T-helper 17 cell (primary cell): Measurements from ENCODE around the gene ZNF438. TPM values are rescaled to one million over a fixed set of nuclear protein-coding genes. Genes with fewer than 3 reads are reported as not detected.

Experiments used
- ATAC-seq: fragments of 150-1000 bp; cut with Tn5 transposase; 2 replicates; pipeline ENCODE4 v1.10.0; 2021; ENCODE audit warnings: mild to moderate bottlenecking, moderate library complexity
- DNase-seq, 3 donors: peaks; one replicate each; pipeline versions ENCODE4 v3.0.0 to v3.0.0-alpha.2; 2020 to 2021
- H3K9me3 ChIP-seq: one replicate; pipeline ENCODE4 v1.7.0; 2013; ENCODE audit warnings: low read length, mild to moderate bottlenecking; ENCODE audit not compliant: control insufficient read depth, poor library complexity, severe bottlenecking
- H3K27ac Mint-ChIP-seq: one replicate; pipeline ENCODE4 v1.8.0; 2022; ENCODE audit warnings: mild to moderate bottlenecking, moderate library complexity, mixed read lengths
- H3K27me3 Mint-ChIP-seq: one replicate; pipeline ENCODE4 v1.8.0; 2022; ENCODE audit warnings: mixed read lengths
- H3K36me3 Mint-ChIP-seq: one replicate; pipeline ENCODE4 v1.8.0; 2022; ENCODE audit warnings: low read depth, mixed read lengths
- H3K4me1 Mint-ChIP-seq: one replicate; pipeline ENCODE4 v1.8.0; 2022; ENCODE audit warnings: mild to moderate bottlenecking, mixed read lengths
- H3K4me3 Mint-ChIP-seq: one replicate; pipeline ENCODE4 v1.8.0; 2022; ENCODE audit warnings: mild to moderate bottlenecking, moderate library complexity, mixed read lengths
- total RNA-seq, 4 donors: library from RNA in 2 of 4; stranded (reverse) in 2 of 4; gene quantifications; one replicate each; pipeline ENCODE4 v1.2.3 and lab custom pipeline; 2022 to 2026

ZNF438 gene
- total RNA-seq, 2 donors from 2014 or later, result 3.1 to 3.7 TPM

- no peaks in the 10 kb centered on the region for H3K27me3 Mint-ChIP-seq
- no peak for DNase-seq
- no peaks in the 10 kb centered on the region for H3K9me3 ChIP-seq
- H3K4me1 Mint-ChIP-seq, result no peaks in the 10 kb centered on the region
- peaks cover 4% of the 10 kb centered on the region for H3K36me3 Mint-ChIP-seq
- ATAC-seq, result no peak
- no peak overlapping the region for H3K27ac Mint-ChIP-seq
- H3K4me3 Mint-ChIP-seq, result no peak overlapping the region
These were observed 13.9 kb downstream of the ZNF438 start for GRCh38 chr10:31017534-31018355.

- H3K4me1 Mint-ChIP-seq, result peaks cover 3% of the 10 kb centered on the region
- H3K9me3 ChIP-seq, result no peaks in the 10 kb centered on the region
- no peak overlapping the region for H3K27ac Mint-ChIP-seq
- ATAC-seq, result no peak
- H3K36me3 Mint-ChIP-seq, result peaks cover 4% of the 10 kb centered on the region
- no peak for DNase-seq
- no peaks in the 10 kb centered on the region for H3K27me3 Mint-ChIP-seq
- H3K4me3 Mint-ChIP-seq, result no peak overlapping the region
These were observed 17.3 kb downstream of the ZNF438 start for GRCh38 chr10:31014161-31014875.

GRCh38 chr10:31013331-31013730, 18.3 kb downstream of the ZNF438 start:
- no peaks in the 10 kb centered on the region for H3K27me3 Mint-ChIP-seq
- no peak overlapping the region for H3K4me3 Mint-ChIP-seq
- no peak overlapping the region for H3K27ac Mint-ChIP-seq
- H3K36me3 Mint-ChIP-seq, result peaks cover 4% of the 10 kb centered on the region
- no peaks in the 10 kb centered on the region for H3K9me3 ChIP-seq
- H3K4me1 Mint-ChIP-seq, result peaks cover 3% of the 10 kb centered on the region
- DNase-seq, result no peak
- no peak for ATAC-seq

GRCh38 chr10:31011665-31012022, 20.0 kb downstream of the ZNF438 start:
- no peak overlapping the region for H3K4me3 Mint-ChIP-seq
- H3K9me3 ChIP-seq, result no peaks in the 10 kb centered on the region
- DNase-seq, result no peak
- no peak for ATAC-seq
- no peaks in the 10 kb centered on the region for H3K27me3 Mint-ChIP-seq
- peak overlapping the region; percentile 70 for H3K27ac Mint-ChIP-seq
- peaks cover 4% of the 10 kb centered on the region for H3K36me3 Mint-ChIP-seq
- H3K4me1 Mint-ChIP-seq, result peaks cover 3% of the 10 kb centered on the region

GRCh38 chr10:31011017-31011664, 20.5 kb downstream of the ZNF438 start:
- peaks cover 4% of the 10 kb centered on the region for H3K36me3 Mint-ChIP-seq
- no peak overlapping the region for H3K4me3 Mint-ChIP-seq
- H3K27ac Mint-ChIP-seq, result no peak overlapping the region
- no peaks in the 10 kb centered on the region for H3K9me3 ChIP-seq
- DNase-seq (no peak), ATAC-seq (no peak)
- H3K27me3 Mint-ChIP-seq, result no peaks in the 10 kb centered on the region
- peaks cover 3% of the 10 kb centered on the region for H3K4me1 Mint-ChIP-seq

- Mint-ChIP-seq H3K27me3 (no peaks in the 10 kb centered on the region), H3K36me3 (peaks cover 4% of the 10 kb centered on the region), H3K4me1 (peaks cover 10% of the 10 kb centered on the region), H3K27ac (no peak overlapping the region), H3K4me3 (no peak overlapping the region)
- DNase-seq, result no peak
- no peak for ATAC-seq
- H3K9me3 ChIP-seq, result no peaks in the 10 kb centered on the region
These were observed 21.6 kb downstream of the ZNF438 start for GRCh38 chr10:31010062-31010461.

DNA sequence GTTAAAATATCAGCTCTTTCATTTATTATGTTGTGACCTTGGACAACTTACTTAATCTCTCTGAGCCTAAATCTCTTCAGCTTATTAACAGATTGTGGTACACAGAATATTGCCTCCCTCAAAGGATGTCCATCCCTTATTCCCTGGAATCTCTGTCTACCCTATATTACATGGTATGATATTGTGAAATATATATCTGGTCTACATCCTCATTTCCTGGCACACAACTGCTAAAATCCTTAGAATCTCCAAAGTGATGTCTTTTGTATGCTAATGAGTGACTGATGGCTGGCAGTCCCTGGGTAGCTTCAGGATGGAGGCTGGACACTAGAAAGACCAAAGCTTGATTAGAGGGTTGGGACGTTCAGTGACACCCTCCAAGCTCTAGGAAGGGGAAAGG, 25.8 kb downstream of the ZNF438 start:
- no peak overlapping the region for H3K4me3 Mint-ChIP-seq
- ATAC-seq, result no peak
- H3K9me3 ChIP-seq, result no peaks in the 10 kb centered on the region
- no peak overlapping the region for H3K27ac Mint-ChIP-seq
- no peak for DNase-seq
- H3K36me3 Mint-ChIP-seq, result no peaks in the 10 kb centered on the region
- peaks cover 16% of the 10 kb centered on the region for H3K4me1 Mint-ChIP-seq
- H3K27me3 Mint-ChIP-seq, result no peaks in the 10 kb centered on the region

DNA sequence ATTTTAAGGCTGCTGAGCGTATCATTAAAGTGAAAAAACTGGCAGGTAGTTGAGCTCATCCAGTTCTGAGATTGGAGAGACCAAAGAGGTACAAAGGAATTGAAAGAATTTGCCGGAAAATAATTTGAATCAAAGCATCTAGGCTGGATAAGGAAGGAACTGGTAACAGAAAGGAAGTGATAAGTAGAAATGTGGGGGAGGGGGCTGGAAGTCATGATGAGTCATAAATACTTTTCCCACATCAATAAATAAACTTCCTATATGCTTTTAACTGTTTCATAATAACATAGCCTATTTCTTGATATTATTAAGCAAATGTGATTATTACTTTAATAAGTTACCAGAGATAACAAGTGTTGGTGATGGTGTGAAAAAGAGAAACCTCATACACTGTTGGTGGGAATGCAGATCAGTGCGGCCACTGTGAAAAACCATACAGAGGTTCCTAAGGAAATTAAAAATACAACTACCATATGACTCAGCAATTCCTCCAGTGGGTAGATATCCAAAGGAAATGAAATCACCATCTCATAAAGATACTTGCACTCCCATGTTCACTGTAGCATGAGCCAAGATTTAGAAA, 27.0 kb downstream of the ZNF438 start:
- H3K4me1 Mint-ChIP-seq, result peaks cover 16% of the 10 kb centered on the region
- no peak for DNase-seq
- no peak for ATAC-seq
- H3K36me3 Mint-ChIP-seq, result no peaks in the 10 kb centered on the region
- H3K27ac Mint-ChIP-seq, result no peak overlapping the region
- no peaks in the 10 kb centered on the region for H3K9me3 ChIP-seq
- no peaks in the 10 kb centered on the region for H3K27me3 Mint-ChIP-seq
- H3K4me3 Mint-ChIP-seq, result no peak overlapping the region

DNA sequence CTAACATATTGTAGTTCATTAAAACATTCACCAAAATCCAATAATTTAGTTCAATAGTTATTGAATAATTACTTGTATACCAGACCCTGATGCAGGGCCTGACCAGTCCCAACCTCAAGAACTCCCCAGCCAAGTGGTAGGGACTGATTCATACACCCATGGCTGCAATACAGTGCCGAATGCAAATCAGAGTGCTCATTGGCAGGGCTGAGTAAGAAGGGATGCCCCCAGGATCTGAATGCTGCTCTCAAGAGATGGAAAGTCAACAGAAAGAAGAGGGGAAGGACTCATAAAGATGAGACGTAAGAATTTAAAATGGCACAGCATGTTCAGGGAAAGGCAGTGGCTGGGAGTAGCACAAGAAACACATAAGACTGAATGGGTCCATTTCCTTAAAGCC, 29.9 kb downstream of the ZNF438 start:
- DNase-seq (no peak), ATAC-seq (no peak)
- no peak overlapping the region for H3K27ac Mint-ChIP-seq
- H3K4me1 Mint-ChIP-seq, result peaks cover 22% of the 10 kb centered on the region
- no peaks in the 10 kb centered on the region for H3K9me3 ChIP-seq
- H3K4me3 Mint-ChIP-seq, result no peak overlapping the region
- no peaks in the 10 kb centered on the region for H3K27me3 Mint-ChIP-seq
- H3K36me3 Mint-ChIP-seq, result no peaks in the 10 kb centered on the region

GRCh38 chr10:31000867-31001266, 30.8 kb downstream of the ZNF438 start:
- DNase-seq (no peak), ATAC-seq (no peak)
- peaks cover 24% of the 10 kb centered on the region for H3K4me1 Mint-ChIP-seq
- no peaks in the 10 kb centered on the region for H3K27me3 Mint-ChIP-seq
- no peak overlapping the region for H3K4me3 Mint-ChIP-seq
- H3K27ac Mint-ChIP-seq, result no peak overlapping the region
- no peaks in the 10 kb centered on the region for H3K9me3 ChIP-seq
- H3K36me3 Mint-ChIP-seq, result no peaks in the 10 kb centered on the region

GRCh38 chr10:31000071-31000782, 31.4 kb downstream of the ZNF438 start:
- H3K27ac Mint-ChIP-seq, result no peak overlapping the region
- DNase-seq (no peak), ATAC-seq (no peak)
- no peaks in the 10 kb centered on the region for H3K9me3 ChIP-seq
- H3K27me3 Mint-ChIP-seq, result no peaks in the 10 kb centered on the region
- H3K4me1 Mint-ChIP-seq, result peaks cover 21% of the 10 kb centered on the region
- H3K36me3 Mint-ChIP-seq, result no peaks in the 10 kb centered on the region
- H3K4me3 Mint-ChIP-seq, result no peak overlapping the region

GRCh38 chr10:30999070-30999712, 32.5 kb downstream of the ZNF438 start:
- peak overlapping the region; percentile 71 for H3K4me3 Mint-ChIP-seq
- H3K36me3 Mint-ChIP-seq, result no peaks in the 10 kb centered on the region
- ATAC-seq (peak; percentile 51), DNase-seq (no peak)
- no peaks in the 10 kb centered on the region for H3K27me3 Mint-ChIP-seq
- peaks cover 12% of the 10 kb centered on the region for H3K4me1 Mint-ChIP-seq
- H3K9me3 ChIP-seq, result peaks cover 4% of the 10 kb centered on the region
- peak overlapping the region; percentile 77 for H3K27ac Mint-ChIP-seq
